Measurements from ENCODE around the gene NUP188. TPM values are rescaled to one million over a fixed set of nuclear protein-coding genes. Genes with fewer than 3 reads are reported as not detected.

The NUP188 gene
- polyA plus RNA-seq, 1 experiment, result 49.2 TPM

- H3K4me3 ChIP-seq (ENCODE audit: low read depth, low read length), result peak within 1 kb of the TSS; percentile 93
- POLR2A ChIA-PET, result interaction anchor here (0.6 kb wide), 1 partner anchor 177 kb away, joined by 5 read pairs; no protein-coding TSS in a partner anchor
Observed at GRCh38 chr9:129036241-129036922, 88.9 kb downstream of the NUP188 start, which contains the start of gene MIGA2. TSS of gene MIGA2 (plus strand) at chr9:129036626. CDS start at chr9:129040595, 3,969 bp downstream.

GRCh38 chr9:129036923-129037766, 89.6 kb downstream of the NUP188 start:
- ChIA-PET POLR2A (no interaction called here), CTCF (interaction anchor here (0.9 to 1.9 kb wide), 2 partner anchors 8 to 22 kb away, joined by 3 to 6 read pairs; no protein-coding TSS in a partner anchor)
- DNase-seq (ENCODE audit: low read depth), result no peak
- peak overlapping the region; percentile 93 for H3K4me3 ChIP-seq (ENCODE audit: low read depth, low read length)
- TF ChIP-seq CTCF (IDR thresholded peaks at IDR 0.05; ENCODE audit: insufficient read depth, low read depth, low read length), result no peak
- peaks cover 8% of the 10 kb centered on the region for H3K36me3 ChIP-seq (ENCODE audit: control insufficient read depth, insufficient read depth, low read length)
- no peaks in the 10 kb centered on the region for H3K27me3 ChIP-seq (ENCODE audit: control insufficient read depth, insufficient read depth, low read length)

More at GRCh38 chr9:129036241-129036922, 88.9 kb downstream of the NUP188 start, which contains the start of gene MIGA2:
- Histone ChIP-seq H3K36me3 (ENCODE audit: control insufficient read depth, insufficient read depth, low read length) (peaks cover 1% of the 10 kb centered on the region; the same call in 1 of the 2 replicates), H3K27me3 (ENCODE audit: control insufficient read depth, insufficient read depth, low read length) (no peaks in the 10 kb centered on the region)
- CTCF ChIA-PET, result interaction anchor here (0.5 kb wide), 1 partner anchor 19 kb away, joined by 3 read pairs; no protein-coding TSS in a partner anchor
- peak; percentile 96 for DNase-seq (ENCODE audit: low read depth)
- TF ChIP-seq CTCF (IDR thresholded peaks at IDR 0.05; ENCODE audit: insufficient read depth, low read depth, low read length), result no peak

- Histone ChIP-seq H3K4me3 (ENCODE audit: low read depth, low read length) (peak overlapping the region; percentile 93), H3K36me3 (ENCODE audit: control insufficient read depth, insufficient read depth, low read length) (peaks cover 12% of the 10 kb centered on the region), H3K27me3 (ENCODE audit: control insufficient read depth, insufficient read depth, low read length) (no peaks in the 10 kb centered on the region)
- CTCF ChIA-PET, result interaction anchor here (0.9 to 1.9 kb wide), 3 partner anchors 8 to 22 kb away, joined by 3 to 6 read pairs (median 3); no protein-coding TSS in a partner anchor
- POLR2A ChIA-PET, result no interaction called here
- no peak for DNase-seq (ENCODE audit: low read depth)
- no peak for TF ChIP-seq CTCF (IDR thresholded peaks at IDR 0.05; ENCODE audit: insufficient read depth, low read depth, low read length)
Observed at GRCh38 chr9:129037767-129038098, 90.2 kb downstream of the NUP188 start.

- TF ChIP-seq CTCF (IDR thresholded peaks at IDR 0.05; ENCODE audit: insufficient read depth, low read depth, low read length), result no peak
Observed at GRCh38 chr9:129038109-129038852, 90.8 kb downstream of the NUP188 start.

More at GRCh38 chr9:129038109-129038852, 90.8 kb downstream of the NUP188 start:
- Histone ChIP-seq H3K27me3 (ENCODE audit: control insufficient read depth, insufficient read depth, low read length) (no peaks in the 10 kb centered on the region), H3K36me3 (ENCODE audit: control insufficient read depth, insufficient read depth, low read length) (peaks cover 12% of the 10 kb centered on the region), H3K4me3 (ENCODE audit: low read depth, low read length) (no peak overlapping the region)
- ChIA-PET POLR2A (no interaction called here), CTCF (interaction anchor here (1.3 to 1.9 kb wide), 2 partner anchors 9 to 16 kb away, joined by 3 to 6 read pairs; no protein-coding TSS in a partner anchor)
- DNase-seq (ENCODE audit: low read depth), result no peak

Data from BJ (cell line).